Neural progenitor cell (in vitro differentiated cells): ENCODE measurements around the gene RPS27L. TPM values are rescaled to one million over a fixed set of nuclear protein-coding genes. Genes with fewer than 3 reads are reported as not detected.
A peak's percentile ranks its signal among the peaks of the same experiment; 100 is the strongest.

Experiments
- DNase-seq: peaks from one replicate; pipeline ENCODE4 v3.0.0-alpha.2; 2016; ENCODE audit warnings: low spot score
- H2AFZ ChIP-seq: fragments of 200-600 bp; sonication (generic); replicated peaks from 2 replicates; pipeline ENCODE4 v1.6.1; 2016; ENCODE audit warnings: antibody characterized with exemption
- H3F3A ChIP-seq: fragments of 200-600 bp; sonication (generic); 2 replicates; pipeline ENCODE4 v1.6.1; 2016; ENCODE audit warnings: antibody characterized with exemption, low read depth
- H3K27ac ChIP-seq: fragments of 200-600 bp; sonication (generic); 2 replicates; pipeline ENCODE4 v1.5.1; 2016; ENCODE audit warnings: mild to moderate bottlenecking
- H3K27me3 ChIP-seq: fragments of 200-600 bp; sonication (generic); 2 replicates; pipeline ENCODE4 v1.6.1; 2016; ENCODE audit warnings: mild to moderate bottlenecking, moderate library complexity
- H3K36me3 ChIP-seq: fragments of 200-600 bp; sonication (generic); 2 replicates; pipeline ENCODE4 v1.5.1; 2016
- H3K4me1 ChIP-seq: fragments of 200-600 bp; sonication (generic); 2 replicates; pipeline ENCODE4 v1.6.1; 2016; ENCODE audit warnings: mixed run types
- H3K4me2 ChIP-seq: fragments of 200-600 bp; sonication (generic); 2 replicates; pipeline ENCODE4 v1.6.1; 2016
- H3K4me3 ChIP-seq: fragments of 200-600 bp; sonication (generic); 2 replicates; pipeline ENCODE4 v1.5.1; 2016
- H3K79me2 ChIP-seq: fragments of 200-600 bp; sonication (generic); 2 replicates; pipeline ENCODE4 v1.6.1; 2016; ENCODE audit warnings: low read depth
- H3K9ac ChIP-seq: fragments of 200-600 bp; sonication (generic); 2 replicates; pipeline ENCODE4 v1.6.1; 2016
- H3K9me3 ChIP-seq: fragments of 200-600 bp; sonication (generic); 2 replicates; pipeline ENCODE4 v1.5.1; 2016; ENCODE audit warnings: low read depth
- H4K20me1 ChIP-seq: fragments of 200-600 bp; sonication (generic); 2 replicates; pipeline ENCODE4 v1.6.1; 2016; ENCODE audit warnings: low read depth
- H3K27ac Mint-ChIP-seq: 3 replicates; pipeline ENCODE4 v1.8.0; 2021; ENCODE audit warnings: mixed read lengths
- H3K27me3 Mint-ChIP-seq: 2 replicates; pipeline ENCODE4 v1.8.0; 2022; ENCODE audit warnings: low read depth, mild to moderate bottlenecking, inconsistent platforms, moderate library complexity, mixed read lengths; ENCODE audit not compliant: insufficient read depth
- H3K36me3 Mint-ChIP-seq: 3 replicates; pipeline ENCODE4 v1.8.0; 2021; ENCODE audit warnings: mixed read lengths
- H3K4me1 Mint-ChIP-seq: 3 replicates; pipeline ENCODE4 v1.8.0; 2021; ENCODE audit warnings: mixed read lengths
- H3K4me3 Mint-ChIP-seq: 3 replicates; pipeline ENCODE4 v1.8.0; 2021; ENCODE audit warnings: mild to moderate bottlenecking, moderate library complexity, mixed read lengths
- H3K9me3 Mint-ChIP-seq: 3 replicates; pipeline ENCODE4 v1.8.0; 2020; ENCODE audit warnings: mixed read lengths
- CTCF ChIP-seq: fragments of 200-600 bp; sonication (generic); IDR thresholded peaks from 2 replicates; pipeline ENCODE4 v1.5.1; 2017; ENCODE audit warnings: antibody characterized with exemption, mild to moderate bottlenecking
- EZH2 ChIP-seq: fragments of 200-600 bp; sonication (generic); IDR thresholded peaks from 2 replicates; pipeline ENCODE4 v1.6.1; 2017; ENCODE audit warnings: antibody characterized with exemption, mild to moderate bottlenecking, moderate library complexity
- EZH2phosphoT487 ChIP-seq: fragments of 200-600 bp; sonication (generic); IDR thresholded peaks from 2 replicates; pipeline ENCODE4 v1.6.1; 2017; ENCODE audit warnings: antibody characterized with exemption
- total RNA-seq: library from RNA; depleted of rRNA; stranded (reverse); fragments of >200 nt; gene quantifications from 2 replicates; pipeline ENCODE4 v1.2.3, GENCODE V29; 2015; ENCODE audit warnings: low replicate concordance

Gene RPS27L
- total RNA-seq, 1 donor from 2014 or later: 111 TPM

- peaks cover 19% of the 10 kb centered on the region for H3K4me1 Mint-ChIP-seq
- TF ChIP-seq EZH2phosphoT487: no peak
- TF ChIP-seq EZH2: no peak
- TF ChIP-seq CTCF: no peak
- peaks cover 32% of the 10 kb centered on the region for H3K79me2 ChIP-seq
Measured at GRCh38 chr15:63156755-63157117, 541 bp downstream of the RPS27L start.

DNA sequence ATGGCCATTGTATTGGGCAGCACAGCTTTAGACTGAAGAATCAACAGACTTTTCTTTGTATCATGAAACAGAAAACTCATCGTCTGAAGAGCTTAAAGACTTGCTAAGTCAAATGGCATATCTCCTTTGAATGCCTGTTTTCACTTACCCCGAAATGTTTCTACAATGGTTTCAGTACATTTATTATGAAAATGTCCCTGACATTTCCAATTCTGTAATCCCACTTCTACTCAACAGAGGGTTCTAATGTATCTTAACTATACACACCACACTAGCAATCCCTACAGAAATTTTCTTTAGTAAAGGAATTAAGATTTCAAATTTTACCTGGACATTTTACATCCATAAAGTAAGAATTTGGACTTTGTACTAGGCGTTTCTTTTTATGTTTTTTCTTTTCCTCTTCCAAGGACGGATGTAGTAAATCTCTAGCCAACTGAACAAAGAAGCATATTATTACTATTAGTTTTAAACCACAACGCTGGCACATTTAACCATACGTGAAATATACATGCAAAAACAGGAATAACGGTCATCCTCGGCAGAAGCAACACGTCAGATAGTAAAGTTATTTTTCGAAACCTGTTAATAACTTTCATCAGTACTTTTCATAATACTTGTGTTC lies 1.1 kb downstream of the RPS27L start:
- TF ChIP-seq EZH2: no peak
- TF ChIP-seq CTCF: no peak
- TF ChIP-seq EZH2phosphoT487: no peak
- Histone ChIP-seq H3F3A (peaks cover 34% of the 10 kb centered on the region), H3K9ac (peak overlapping the region; percentile 57), H3K9me3 (no peaks in the 10 kb centered on the region), H3K36me3 (peaks cover 13% of the 10 kb centered on the region), H3K4me3 (peak overlapping the region; percentile 86), H2AFZ (peak overlapping the region; percentile 81), H3K27ac (no peak overlapping the region), H3K79me2 (peaks cover 32% of the 10 kb centered on the region), H3K4me1 (peaks cover 6% of the 10 kb centered on the region), H3K4me2 (peak overlapping the region; percentile 92), H4K20me1 (no peaks in the 10 kb centered on the region), H3K27me3 (no peaks in the 10 kb centered on the region)
- peaks cover 8% of the 10 kb centered on the region for H3K36me3 Mint-ChIP-seq
- peak; percentile 28 for DNase-seq
- no peaks in the 10 kb centered on the region for H3K9me3 Mint-ChIP-seq
- peak overlapping the region; percentile 99 for H3K4me3 Mint-ChIP-seq
- H3K4me1 Mint-ChIP-seq: peaks cover 19% of the 10 kb centered on the region
- no peaks in the 10 kb centered on the region for H3K27me3 Mint-ChIP-seq
- H3K27ac Mint-ChIP-seq: peak overlapping the region; percentile 21

More at GRCh38 chr15:63156755-63157117, 541 bp downstream of the RPS27L start:
- peaks cover 5% of the 10 kb centered on the region for H3K36me3 Mint-ChIP-seq
- H3K27ac Mint-ChIP-seq: peak overlapping the region; percentile 83
- peaks cover 35% of the 10 kb centered on the region for H3F3A ChIP-seq
- peak overlapping the region; percentile 99 for H3K4me3 Mint-ChIP-seq
- H3K9ac ChIP-seq: peak overlapping the region; percentile 57
- H3K36me3 ChIP-seq: peaks cover 13% of the 10 kb centered on the region
- no peaks in the 10 kb centered on the region for H4K20me1 ChIP-seq
- peak; percentile 45 for DNase-seq
- no peaks in the 10 kb centered on the region for H3K9me3 ChIP-seq
- H3K4me3 ChIP-seq: peak overlapping the region; percentile 86
- H3K4me2 ChIP-seq: peak overlapping the region; percentile 92
- peak overlapping the region; percentile 81 for H2AFZ ChIP-seq
- H3K27me3 ChIP-seq: no peaks in the 10 kb centered on the region
- H3K27ac ChIP-seq: peak overlapping the region; percentile 90
- peaks cover 6% of the 10 kb centered on the region for H3K4me1 ChIP-seq
- no peaks in the 10 kb centered on the region for H3K9me3 Mint-ChIP-seq
- H3K27me3 Mint-ChIP-seq: no peaks in the 10 kb centered on the region

- peak overlapping the region; percentile 92 for H3K4me2 ChIP-seq
- H3K4me3 Mint-ChIP-seq: peak overlapping the region; percentile 99
- no peaks in the 10 kb centered on the region for H3K9me3 Mint-ChIP-seq
- H3K27me3 Mint-ChIP-seq: no peaks in the 10 kb centered on the region
- H3K9ac ChIP-seq: no peak overlapping the region
- H3K9me3 ChIP-seq: no peaks in the 10 kb centered on the region
- H3K79me2 ChIP-seq: peaks cover 32% of the 10 kb centered on the region
- no peak overlapping the region for H3K27ac Mint-ChIP-seq
- peak overlapping the region; percentile 86 for H3K4me3 ChIP-seq
- no peak overlapping the region for H2AFZ ChIP-seq
- peaks cover 19% of the 10 kb centered on the region for H3K4me1 Mint-ChIP-seq
- H3K4me1 ChIP-seq: peaks cover 6% of the 10 kb centered on the region
- TF ChIP-seq CTCF (no peak), EZH2phosphoT487 (no peak), EZH2 (no peak)
- H4K20me1 ChIP-seq: no peaks in the 10 kb centered on the region
- no peaks in the 10 kb centered on the region for H3K27me3 ChIP-seq
- H3K36me3 Mint-ChIP-seq: peaks cover 8% of the 10 kb centered on the region
- H3F3A ChIP-seq: peaks cover 29% of the 10 kb centered on the region
- H3K27ac ChIP-seq: no peak overlapping the region
- H3K36me3 ChIP-seq: peaks cover 13% of the 10 kb centered on the region
- DNase-seq: no peak
Measured at GRCh38 chr15:63155486-63155885, 1.8 kb downstream of the RPS27L start.
